CD4-positive, alpha-beta T cell treated with Interleukin-4 for 4 hours (primary cell): Measurements from ENCODE around the gene ASCC1.
"Not testable (repeated sequence)": the region's sequence is repeated elsewhere in the genome, so short reads cannot be mapped to it uniquely, and the experiment has no call there.

Experiments used
- DNase-seq: peaks from one replicate; pipeline ENCODE4 v3.0.0-alpha.2; 2020

The ASCC1 gene

DNA sequence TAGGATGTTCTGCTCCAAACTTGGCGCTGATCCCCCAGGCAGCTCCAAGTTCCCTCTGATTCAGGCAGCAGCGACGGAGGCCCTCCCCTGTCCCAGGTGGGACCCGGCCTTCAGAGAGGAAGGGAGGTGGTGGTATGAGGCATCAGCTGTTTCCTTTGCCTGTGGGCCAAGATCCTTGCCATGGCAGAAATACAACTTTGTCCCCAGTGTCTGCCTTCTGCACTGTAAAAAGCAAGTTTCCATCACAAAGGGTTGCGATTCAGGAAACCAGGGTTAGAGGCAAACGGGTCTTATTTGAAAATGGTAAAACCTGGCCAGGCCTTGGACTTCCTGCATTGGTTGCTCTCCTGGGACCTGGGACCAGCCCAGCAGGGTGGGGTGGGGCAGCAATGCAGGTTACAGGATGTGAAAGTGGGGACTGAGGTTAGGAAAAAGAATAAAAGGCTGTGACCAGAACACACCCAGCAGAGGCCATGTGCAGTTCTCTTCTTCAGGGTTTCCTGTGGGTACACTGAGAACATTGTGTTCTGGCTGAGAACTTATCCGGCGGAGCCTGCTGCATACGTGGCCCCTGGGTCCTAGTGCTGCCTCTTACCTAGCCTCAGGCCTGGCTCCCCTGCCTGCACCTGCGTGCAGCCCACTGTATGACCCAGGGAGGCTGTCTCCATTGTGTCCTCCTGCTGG is 32.5 kb upstream of the ASCC1 start:
- peak; percentile 79 for DNase-seq

DNA sequence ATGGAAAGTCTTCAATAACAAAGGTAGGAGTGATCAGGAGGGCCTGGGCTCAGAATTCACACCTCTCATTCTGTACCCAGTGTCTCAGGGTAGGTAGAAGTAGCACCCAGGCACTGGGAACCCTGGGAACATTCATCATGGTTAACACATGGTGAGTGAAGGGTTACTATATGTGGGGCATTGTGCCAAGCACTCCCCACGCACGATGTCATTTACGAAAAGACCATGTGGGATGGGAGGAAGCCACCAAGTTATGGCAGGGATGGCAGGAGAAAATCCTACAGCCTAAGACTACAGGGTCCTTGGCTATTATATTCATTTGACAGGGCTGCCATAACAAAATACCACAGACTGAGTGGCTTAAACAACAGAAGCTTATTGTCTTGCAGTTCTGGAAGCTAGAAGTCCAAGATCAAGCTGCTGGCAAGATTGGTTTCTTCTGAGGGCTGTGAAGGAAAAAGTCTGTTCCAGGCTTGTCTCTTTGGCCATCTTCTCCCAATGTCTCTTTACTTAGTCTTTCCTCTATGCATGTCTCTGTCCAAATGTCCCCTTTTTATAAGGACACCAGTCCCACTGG is 30.0 kb upstream of the ASCC1 start:
- no peak for DNase-seq

DNA sequence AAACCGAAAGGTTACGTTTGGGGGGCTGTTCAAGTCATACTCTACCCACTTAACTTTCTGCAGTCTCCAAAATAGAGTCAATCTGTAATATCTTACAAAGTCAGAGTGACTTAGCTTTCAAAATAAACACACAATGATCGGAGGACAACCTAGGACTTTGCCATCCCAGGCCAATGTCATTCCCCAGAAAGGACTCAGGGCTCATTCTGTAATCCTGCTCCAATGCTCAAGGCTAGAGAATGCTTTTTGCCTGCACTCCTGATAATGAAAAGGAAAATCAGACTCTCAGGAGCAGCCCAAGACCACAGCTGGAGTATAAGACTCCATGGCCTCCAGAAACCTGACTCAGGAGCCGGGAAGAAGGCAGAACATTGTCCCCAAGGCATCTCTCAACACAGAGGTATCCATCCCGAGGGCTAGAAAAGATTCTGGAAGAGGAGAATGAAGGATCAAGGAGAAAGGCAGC is 28.5 kb upstream of the ASCC1 start:
- no peak for DNase-seq

DNA sequence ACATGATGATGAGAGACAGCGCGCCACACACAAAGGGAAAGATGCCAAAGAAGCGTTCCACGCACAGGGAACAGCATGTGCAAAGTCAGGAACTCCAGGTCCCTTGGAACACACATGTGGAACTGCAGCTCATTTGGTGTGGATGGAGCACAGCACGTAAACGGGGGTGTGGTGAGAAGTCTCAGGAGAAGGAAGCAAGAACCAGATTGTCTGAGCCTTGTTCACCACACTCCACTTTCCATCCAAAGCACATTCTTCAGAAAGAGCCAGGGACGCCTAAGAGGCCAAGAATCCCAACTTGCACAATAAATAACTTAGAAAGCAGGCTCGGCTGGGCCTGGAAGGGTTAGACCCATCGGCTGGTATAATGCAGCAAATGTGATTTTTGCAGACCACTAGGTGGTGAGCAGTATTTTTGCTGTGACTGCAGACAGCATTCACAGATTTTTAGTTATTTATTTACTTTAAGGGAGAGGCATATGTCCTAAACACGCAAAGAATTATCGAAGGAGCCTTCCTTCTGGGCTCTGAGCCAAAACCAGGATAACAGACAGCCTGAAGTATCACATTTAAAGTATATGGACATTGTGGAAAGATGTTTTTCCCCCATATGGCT is 27.9 kb upstream of the ASCC1 start:
- DNase-seq: no peak

DNA sequence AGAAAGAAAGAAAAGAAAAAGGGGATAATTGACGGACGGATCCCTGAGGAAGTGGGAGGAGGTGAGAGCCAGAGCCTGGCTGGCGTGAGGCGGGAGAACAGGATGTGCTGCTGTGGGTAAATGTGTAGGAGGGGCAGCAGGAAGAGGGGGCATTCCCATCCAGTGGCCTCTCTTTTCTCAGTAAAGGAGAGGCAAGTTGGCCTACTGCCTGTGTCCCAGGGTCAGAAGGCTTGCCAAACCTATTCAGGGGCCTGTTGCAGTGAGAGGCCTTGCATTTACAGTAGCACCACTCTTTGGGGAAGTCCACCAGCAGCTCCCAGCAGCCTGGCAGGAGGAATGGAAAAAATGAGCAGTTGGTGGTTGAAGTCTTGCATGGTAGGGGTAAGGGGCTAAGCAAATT is 26.6 kb upstream of the ASCC1 start:
- no peak for DNase-seq

DNA sequence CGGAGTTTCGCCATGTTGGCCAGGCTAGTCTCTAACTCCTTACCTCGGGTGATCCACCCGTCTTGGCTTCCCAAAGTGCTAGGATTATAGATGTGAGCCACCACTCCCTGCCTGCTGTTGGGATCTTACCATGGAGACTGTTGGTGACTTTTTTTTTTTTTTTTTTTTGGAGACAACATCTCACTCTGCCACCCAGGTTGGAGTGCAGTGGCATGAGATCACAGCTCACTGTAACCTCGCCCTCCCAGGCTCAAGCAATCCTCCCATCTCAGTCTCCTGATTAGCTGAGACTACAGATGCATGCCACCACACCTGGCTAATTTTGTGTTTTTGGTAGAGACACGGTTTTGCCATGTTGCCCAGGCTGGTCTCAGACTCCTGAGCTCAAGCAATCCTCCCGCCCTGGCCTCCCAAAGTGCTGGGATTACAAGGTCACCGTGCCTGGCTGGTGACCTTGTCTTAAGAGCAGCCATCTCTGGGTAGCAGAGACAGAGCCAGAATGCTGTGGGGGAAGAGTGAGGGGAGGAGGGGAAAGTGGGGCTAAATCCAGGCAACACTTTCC is 25.7 kb upstream of the ASCC1 start:
- DNase-seq: no peak

DNA sequence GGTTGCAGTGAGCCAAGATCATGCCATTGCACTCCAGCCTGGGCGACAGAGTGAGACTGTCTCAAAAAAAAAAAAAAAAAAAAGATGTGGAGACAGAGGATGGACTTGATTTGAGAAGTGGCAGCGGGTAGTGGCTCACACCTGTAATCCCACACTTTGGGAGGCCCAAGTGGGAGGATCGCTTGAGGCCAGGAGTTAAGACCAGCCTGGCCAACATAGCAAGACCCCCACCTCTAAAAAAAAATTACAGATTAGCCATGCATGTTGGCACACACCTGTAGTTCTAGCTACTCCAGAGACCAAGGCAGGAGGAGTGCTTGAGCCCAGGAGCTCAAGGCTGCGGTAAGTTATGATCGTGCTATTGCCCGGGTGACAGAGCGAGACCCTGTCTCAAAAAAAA is 24.3 kb upstream of the ASCC1 start:
- no peak for DNase-seq

DNA sequence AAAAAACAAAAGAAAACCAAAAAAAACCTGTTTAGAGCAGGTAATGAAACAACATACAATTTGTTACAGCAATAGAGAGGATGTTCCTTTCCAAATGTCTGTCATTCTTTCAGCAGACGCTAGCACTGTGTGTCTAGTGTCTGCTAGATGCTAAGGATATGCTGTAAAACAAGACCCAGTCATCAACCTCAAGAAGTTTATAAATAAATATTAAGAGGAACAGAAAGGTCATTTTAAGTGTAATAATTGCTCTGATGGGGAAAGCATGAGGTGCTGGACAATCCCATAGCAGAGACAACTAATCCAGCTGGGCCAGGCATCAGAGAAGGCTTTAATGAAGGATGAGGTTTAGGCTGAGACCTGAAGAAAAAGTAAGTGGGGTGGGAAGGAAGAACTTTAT is 23.3 kb upstream of the ASCC1 start:
- no peak for DNase-seq

DNA sequence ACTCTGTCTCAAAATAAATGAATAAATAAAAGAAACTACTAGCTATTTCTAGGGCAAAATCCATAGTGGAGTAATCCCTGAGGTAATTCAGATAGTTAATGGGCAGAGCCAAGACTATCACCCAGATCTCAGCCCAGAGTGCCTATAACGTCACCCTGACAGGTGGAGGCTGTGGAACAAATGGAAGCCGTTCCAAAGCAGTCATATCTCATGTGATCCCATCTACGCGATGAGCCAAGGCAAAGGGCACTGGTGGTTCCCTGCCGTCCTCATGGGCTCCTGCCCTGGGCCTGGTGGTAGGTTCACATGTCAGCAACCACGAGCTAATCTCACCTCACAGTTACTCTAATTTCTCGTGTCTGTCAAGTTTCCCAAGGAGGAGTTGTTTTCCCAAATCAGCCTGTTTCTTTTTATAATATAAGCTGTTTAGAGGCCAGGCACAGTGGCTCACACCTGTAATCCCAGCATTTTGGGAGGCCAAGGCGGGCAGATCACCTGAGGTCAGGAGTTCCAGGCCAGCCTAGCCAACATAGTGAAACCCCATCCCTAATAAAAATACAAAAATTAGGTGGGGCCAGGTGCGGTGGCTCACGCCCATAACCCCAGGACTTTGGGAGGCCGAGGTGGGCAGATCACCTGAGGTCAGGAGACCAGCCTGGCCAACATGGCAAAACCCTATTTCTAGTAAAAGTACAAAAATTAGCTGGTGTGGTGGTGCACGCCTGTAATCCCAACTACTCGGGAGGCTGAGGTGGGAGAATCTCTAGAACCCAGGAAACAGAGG is 22.5 kb upstream of the ASCC1 start:
- no peak for DNase-seq

DNA sequence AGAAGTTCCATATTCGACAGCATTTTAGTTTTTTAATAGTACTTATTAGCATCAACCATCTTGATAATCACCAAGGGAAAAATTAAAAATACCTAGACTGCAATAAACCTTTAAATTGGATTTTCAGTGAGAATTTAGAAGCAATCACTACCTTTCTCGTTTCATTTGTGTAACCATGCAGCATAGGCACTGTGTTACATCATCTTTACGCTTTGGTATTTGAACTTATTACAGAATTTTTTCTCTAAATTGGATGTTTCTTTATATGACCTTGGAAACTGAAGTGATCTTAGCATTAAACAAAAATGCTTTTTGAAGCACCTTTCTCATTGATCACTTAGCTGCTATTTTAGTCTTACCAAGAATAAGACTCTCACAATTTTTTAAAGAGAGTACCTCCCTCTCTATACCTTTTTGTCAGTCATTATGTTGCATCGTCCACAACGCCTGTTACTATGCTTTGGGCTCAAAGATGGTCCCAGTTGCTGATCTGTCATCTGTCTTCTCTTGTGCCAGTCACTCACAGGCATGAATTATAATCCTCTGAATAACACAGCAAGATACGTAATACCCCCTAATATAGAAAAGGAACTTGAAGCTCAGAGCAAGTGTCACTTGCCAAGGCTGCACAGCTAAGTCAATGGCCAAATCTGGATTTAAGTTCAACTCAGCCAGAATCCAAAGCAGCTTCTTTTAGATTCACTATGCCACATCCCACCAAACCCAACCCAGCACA is 19.6 kb upstream of the ASCC1 start:
- DNase-seq: no peak

DNA sequence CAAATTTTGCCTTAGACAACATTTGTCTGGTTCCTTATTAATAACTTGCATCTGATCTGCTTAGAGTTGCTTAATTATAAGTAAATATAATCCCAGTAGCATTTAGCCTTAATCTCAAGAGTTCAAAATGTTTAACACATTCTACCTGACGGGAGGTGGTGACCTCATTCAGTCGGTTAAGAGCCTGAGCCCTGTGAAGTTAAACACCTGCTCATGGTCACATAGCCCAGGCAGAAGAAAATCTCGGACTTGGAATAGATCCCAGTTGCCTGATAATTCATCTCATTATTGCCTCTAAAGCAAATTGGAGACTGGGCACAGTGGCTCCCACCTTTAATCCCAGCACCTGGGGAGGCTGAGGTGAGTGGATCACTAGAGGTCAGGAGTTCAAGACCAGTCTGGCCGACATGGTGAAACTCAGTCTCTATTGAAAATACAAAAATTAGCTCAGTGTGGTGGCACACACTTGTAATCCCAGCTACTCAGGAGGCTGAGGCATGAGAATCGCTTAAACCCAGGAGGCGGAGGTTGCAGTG is 18.6 kb upstream of the ASCC1 start:
- no peak for DNase-seq

DNA sequence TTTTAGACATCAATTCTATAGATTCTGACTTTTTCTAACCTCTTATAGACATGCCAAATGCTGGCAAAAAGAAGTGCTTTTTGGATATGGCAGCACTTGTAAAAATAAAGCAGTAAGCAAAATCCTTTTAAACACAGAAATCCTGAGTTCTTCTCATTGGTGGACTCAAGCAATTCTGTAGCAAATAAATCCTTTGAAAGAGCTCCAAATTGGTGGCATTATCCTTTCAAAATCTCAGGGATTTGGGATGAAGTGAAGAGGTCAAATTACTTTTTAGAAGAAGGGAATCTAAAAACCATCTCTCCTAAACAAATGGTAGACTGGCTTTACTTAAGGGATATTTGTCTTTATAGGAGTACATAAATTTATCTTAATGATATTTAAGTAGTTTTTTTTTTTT is 17.5 kb upstream of the ASCC1 start:
- no peak for DNase-seq

DNA sequence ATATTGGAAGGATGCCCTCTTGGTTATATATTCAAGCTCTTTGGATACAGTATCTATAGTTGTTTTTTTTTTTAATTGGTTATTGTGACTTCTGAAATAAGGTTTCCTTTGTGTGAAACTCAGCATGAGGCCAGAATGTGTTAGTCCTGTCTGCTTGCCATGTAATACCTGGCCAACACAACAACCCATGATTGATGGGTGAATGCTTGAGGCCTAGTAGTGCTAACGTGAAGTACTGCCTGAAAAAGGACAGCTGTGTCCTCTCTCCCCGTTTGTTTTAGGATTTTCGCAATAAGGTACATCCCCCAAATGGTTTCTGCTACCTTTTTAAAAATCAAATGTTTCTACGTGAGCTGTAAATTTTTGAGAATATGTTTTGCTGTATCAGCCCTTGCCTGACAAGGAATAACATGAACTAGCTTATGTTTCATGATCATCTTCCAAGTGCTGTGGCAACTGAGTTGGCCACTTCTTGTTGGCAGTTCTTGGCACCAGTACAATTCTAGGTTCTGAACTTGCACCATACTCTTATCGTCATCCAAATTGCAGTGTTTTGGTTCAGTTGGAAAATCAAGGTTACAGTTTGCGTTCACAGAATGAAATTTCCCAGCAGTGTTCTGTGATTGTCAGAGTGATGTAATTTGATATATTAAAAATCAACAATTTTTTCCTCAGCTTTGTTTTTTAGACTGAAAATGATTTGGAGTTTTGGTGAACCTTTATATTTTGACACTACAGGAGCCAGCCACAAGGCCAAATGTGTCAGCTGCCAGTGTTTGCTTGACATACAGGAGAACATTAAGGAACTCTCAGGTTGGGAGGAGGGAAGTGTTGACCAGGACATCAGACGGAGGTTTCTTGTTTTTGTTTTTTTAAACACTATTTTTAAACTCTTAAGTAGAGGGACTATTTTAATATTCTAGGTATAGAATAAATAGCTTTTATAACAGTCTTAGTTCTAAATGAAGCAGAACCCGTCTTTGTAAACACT is 13.5 kb upstream of the ASCC1 start:
- DNase-seq: no peak

DNA sequence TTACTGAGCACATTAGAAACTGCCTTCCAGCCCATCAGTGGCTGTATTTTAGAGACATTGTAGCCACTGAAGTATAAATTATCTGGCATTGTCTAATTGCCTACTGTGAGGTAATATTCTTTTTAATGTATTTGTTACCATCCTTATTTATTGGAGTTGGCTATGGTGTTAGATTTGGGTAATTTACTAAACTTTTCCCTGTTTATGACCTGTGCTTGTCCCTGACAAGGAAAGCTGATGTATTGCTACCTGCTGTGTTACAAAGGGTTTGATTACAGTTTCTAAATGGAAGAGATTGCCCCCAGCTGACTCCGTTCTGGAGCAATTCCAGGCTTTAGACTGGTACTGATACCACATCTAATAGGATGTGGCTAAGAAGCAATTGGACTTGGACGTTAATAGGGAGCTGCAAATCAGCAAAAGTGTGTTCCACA is 12.3 kb upstream of the ASCC1 start:
- DNase-seq: no peak

DNA sequence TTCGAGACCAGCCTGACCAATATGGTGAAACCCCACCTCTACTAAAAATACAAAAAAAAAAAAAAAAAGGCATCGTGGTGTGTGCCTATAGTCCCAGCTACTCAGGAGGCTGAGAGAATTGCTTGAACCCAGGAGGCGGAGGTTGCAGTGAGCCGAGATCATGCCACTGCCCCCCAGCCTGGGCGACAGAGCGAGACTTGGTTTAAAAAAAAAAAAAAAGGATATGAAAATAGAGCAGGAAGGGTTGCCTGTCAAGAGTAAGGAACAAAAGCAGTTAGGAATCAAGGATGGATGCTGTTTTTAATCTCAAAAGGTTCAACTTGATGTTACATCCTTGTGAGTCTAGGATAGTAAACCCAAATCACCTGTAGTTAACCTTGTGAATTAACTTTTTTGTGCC is 11.8 kb upstream of the ASCC1 start:
- DNase-seq: no peak

DNA sequence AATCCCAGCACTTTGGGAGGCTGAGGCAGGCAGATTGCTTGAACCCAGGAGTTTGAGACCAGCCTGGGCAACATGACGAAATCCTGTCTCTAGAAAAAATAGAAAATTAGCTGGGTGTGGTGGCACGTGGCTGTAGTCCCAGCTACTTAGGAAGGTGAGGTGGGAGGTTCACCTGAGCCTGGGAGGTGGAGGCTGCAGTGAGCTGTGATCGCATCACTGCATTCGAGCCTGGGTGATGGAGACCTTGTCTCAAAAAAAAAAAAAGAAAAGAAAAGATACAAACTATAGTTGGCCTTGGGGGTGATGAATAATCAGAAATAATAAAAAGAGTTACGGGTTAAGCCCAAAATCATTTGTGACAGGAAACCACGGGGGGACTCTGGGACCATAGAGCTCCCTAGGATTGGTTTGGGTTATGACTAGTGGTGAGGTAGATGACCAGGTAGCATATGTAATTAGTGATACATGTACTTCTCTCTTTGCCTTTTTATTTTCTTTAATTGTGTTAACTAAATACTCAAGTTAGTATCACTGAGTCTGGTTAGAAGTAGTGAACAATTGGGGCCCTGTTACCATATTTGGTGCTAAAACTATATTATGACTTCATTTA is 10.4 kb upstream of the ASCC1 start:
- DNase-seq: no peak

DNA sequence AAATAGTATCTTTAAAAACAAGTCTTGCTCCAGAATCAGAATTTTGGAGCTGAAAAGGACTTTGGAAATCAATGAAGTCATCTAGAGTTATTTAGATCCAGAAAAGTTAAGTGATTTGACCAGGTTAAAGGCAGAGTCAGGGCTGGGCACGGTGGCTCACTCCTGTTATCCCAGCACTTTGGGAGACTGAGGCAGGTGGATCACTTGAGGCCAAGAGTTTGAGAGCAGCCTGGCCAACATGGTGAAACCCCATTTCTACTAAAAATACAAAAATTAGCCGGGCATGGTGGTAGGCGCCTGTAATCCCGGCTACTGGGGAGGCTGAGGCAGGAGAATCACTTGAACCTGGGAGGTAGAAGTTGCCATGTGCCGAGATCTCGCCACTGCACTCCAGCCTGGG is 8.1 kb upstream of the ASCC1 start:
- not testable (repeated sequence) for DNase-seq

DNA sequence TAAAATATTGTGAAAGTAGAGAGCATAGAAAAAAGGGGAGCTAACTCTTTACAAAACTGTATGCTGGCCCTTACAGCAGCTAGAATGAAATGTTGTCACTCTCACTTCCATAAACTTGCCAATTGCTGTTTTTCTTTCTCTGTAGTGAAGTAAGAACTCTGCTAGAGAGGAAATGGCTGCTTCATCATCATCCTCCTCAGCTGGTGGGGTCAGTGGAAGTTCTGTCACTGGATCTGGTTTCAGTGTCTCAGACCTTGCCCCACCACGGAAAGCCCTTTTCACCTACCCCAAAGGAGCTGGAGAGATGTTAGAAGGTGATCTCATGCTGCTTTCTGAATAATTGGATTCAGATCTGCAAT is 7.6 kb upstream of the ASCC1 start:
- DNase-seq: no peak

DNA sequence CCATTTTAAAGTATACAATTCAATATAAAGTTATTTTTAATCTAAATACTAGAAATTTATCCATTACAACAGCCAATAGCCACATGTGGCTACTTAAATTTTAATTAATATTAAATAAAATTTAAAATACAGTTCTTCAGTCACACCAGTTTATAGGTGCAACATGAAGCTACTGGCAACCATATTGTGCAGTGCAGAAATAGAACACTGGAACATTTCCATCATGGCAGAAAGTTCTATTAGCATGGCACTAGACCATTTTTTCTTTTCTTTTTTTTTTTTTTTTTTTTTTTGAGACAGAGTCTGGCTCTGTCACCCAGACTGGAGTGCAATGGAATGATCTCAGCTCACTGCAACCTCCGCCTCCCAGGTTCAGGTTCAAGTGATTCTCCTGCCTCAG is 5.2 kb upstream of the ASCC1 start:
- DNase-seq: no peak

DNA sequence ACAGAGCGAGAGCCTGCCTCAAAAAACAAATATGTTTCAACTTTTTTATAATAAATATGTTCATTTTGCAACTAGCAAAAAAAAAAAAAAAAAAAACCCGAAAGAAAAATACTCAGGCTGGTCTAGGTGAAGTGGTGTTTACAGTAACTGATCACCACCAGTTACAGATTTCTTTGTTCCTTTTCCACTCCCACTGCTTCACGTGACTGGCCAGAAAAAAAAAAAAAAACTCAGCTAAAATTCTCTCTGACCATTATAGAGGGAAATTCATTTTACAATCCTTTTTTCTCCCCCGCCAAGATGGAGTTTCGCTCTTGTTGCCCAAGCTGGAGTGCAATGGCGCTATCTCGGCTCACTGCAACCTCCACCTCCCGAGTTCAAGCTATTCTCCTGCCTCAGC is 4.6 kb upstream of the ASCC1 start:
- DNase-seq: no peak
